Jurkat, Clone E6-1 (cell line): Measurements from ENCODE around the gene C17orf75. TPM values are rescaled to one million over a fixed set of nuclear protein-coding genes. Genes with fewer than 3 reads are reported as not detected.
"Not testable (repeated sequence)": the region's sequence is repeated elsewhere in the genome, so short reads cannot be mapped to it uniquely, and the experiment has no call there.

Experiments used
- DNase-seq: peaks from one replicate; pipeline ENCODE4 v3.0.0-alpha.2; 2011; ENCODE audit warnings: low read depth, low spot score
- H3K4me3 ChIP-seq: 2 replicates; pipeline ENCODE4 v1.5.1; 2011; ENCODE audit warnings: mild to moderate bottlenecking, low read length, control low read depth, moderate library complexity
- polyA plus RNA-seq: library from polyadenylated mRNA; unstranded; fragments of >200 nt; gene quantifications from one replicate; pipeline ENCODE4 v1.2.1, GENCODE V29; 2012; ENCODE audit warnings: missing spikeins; ENCODE audit not compliant: insufficient read length, insufficient read depth

Gene C17orf75
- polyA plus RNA-seq: 38.4 TPM

- DNase-seq: peak; percentile 77
- peak within 1 kb of the TSS; percentile 65 for H3K4me3 ChIP-seq
Measured at GRCh38 chr17:32341857-32342602, at the start of gene C17orf75. Gene C17orf75, minus strand, starts transcription at chr17:32342173. Its CDS starts 34 bp downstream, at chr17:32342139.

GRCh38 chr17:32388613-32389459 is 46.9 kb upstream of the C17orf75 start:
- H3K4me3 ChIP-seq: no peak overlapping the region
- no peak for DNase-seq

- H3K4me3 ChIP-seq, DNase-seq: not testable (repeated sequence)
Measured at GRCh38 chr17:32388128-32388527, 46.2 kb upstream of the C17orf75 start.

- no peak for DNase-seq
- H3K4me3 ChIP-seq: no peak overlapping the region
Measured at GRCh38 chr17:32386844-32387243, 44.9 kb upstream of the C17orf75 start.

- H3K4me3 ChIP-seq: no peak overlapping the region
- DNase-seq: no peak
Measured at GRCh38 chr17:32385971-32386370, 44.0 kb upstream of the C17orf75 start.

GRCh38 chr17:32385121-32385520 is 43.1 kb upstream of the C17orf75 start:
- no peak overlapping the region for H3K4me3 ChIP-seq
- no peak for DNase-seq

GRCh38 chr17:32383926-32384434 is 42.0 kb upstream of the C17orf75 start:
- DNase-seq: no peak
- H3K4me3 ChIP-seq: no peak overlapping the region

GRCh38 chr17:32382526-32383223 is 40.7 kb upstream of the C17orf75 start:
- H3K4me3 ChIP-seq: no peak overlapping the region
- DNase-seq: no peak

- DNase-seq: no peak
- no peak overlapping the region for H3K4me3 ChIP-seq
Measured at GRCh38 chr17:32370426-32370825, 28.5 kb upstream of the C17orf75 start.

GRCh38 chr17:32361270-32361669 is 19.3 kb upstream of the C17orf75 start:
- H3K4me3 ChIP-seq: no peak overlapping the region
- DNase-seq: no peak

- DNase-seq: no peak
Measured at GRCh38 chr17:32357615-32358014, 15.6 kb upstream of the C17orf75 start.

GRCh38 chr17:32356750-32357149 is 14.8 kb upstream of the C17orf75 start:
- no peak overlapping the region for H3K4me3 ChIP-seq
- no peak for DNase-seq

More at GRCh38 chr17:32357615-32358014, 15.6 kb upstream of the C17orf75 start:
- no peak overlapping the region for H3K4me3 ChIP-seq

- DNase-seq: no peak
- H3K4me3 ChIP-seq: no peak overlapping the region
Measured at GRCh38 chr17:32356378-32356743, 14.4 kb upstream of the C17orf75 start.

GRCh38 chr17:32355649-32356377 is 13.8 kb upstream of the C17orf75 start:
- DNase-seq: no peak
- no peak overlapping the region for H3K4me3 ChIP-seq

- H3K4me3 ChIP-seq: not testable (repeated sequence)
Measured at GRCh38 chr17:32352734-32353133, 10.8 kb upstream of the C17orf75 start.

GRCh38 chr17:32350666-32351418 is 8.9 kb upstream of the C17orf75 start:
- peak; percentile 58 for DNase-seq
- peak overlapping the region; percentile 100 for H3K4me3 ChIP-seq

More at GRCh38 chr17:32352734-32353133, 10.8 kb upstream of the C17orf75 start:
- DNase-seq: not testable (repeated sequence)

- H3K4me3 ChIP-seq: peak within 1 kb of the TSS; percentile 100
- peak; percentile 96 for DNase-seq
Measured at GRCh38 chr17:32349854-32350665, 8.1 kb upstream of the C17orf75 start, which contains the start of gene ZNF207. Gene ZNF207, plus strand, starts transcription at chr17:32350157. Its CDS starts 129 bp downstream, at chr17:32350286.
